ENCODE results near the gene NUDT4.
"Not testable (repeated sequence)": the region's sequence is repeated elsewhere in the genome, so short reads cannot be mapped to it uniquely, and the experiment has no call there.

NUDT4 gene

DNA sequence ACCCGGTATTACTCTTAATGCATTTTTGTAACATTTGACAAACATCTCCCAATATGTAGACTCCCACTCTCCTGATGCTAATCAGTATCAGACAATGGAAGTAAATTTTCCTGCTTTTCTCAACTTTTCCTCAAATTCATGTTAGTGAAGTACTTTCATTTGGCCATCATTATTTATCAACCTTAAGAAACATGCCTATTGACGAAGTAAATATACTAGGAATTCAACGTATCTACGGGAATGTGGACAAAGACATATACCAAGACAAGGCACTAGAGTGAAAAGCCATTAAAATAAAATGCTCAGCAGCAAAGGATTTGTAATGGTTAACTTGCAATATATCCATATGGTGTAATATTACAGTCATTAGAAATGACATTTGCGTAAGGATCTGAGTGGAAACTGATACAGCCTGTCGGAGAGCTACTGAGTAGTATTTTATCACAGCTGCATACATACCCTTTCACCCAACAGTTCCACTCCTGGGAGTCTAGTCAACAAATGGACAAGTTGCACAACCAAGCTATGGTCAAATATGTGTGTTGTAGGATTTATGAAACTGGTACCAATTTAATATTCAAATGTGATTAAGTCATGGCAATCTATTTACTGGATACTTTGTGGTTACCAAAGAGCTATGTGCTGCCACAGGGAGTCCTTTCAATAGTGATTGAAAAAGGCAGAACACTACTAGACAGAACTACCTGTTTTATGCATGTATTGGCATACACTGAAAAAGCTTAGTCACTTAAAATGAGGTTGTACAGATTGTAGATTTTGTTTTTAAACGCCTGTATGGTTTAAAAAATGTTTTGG is 26.5 kb downstream of the NUDT4 start:
- DNase-seq: no peak

DNA sequence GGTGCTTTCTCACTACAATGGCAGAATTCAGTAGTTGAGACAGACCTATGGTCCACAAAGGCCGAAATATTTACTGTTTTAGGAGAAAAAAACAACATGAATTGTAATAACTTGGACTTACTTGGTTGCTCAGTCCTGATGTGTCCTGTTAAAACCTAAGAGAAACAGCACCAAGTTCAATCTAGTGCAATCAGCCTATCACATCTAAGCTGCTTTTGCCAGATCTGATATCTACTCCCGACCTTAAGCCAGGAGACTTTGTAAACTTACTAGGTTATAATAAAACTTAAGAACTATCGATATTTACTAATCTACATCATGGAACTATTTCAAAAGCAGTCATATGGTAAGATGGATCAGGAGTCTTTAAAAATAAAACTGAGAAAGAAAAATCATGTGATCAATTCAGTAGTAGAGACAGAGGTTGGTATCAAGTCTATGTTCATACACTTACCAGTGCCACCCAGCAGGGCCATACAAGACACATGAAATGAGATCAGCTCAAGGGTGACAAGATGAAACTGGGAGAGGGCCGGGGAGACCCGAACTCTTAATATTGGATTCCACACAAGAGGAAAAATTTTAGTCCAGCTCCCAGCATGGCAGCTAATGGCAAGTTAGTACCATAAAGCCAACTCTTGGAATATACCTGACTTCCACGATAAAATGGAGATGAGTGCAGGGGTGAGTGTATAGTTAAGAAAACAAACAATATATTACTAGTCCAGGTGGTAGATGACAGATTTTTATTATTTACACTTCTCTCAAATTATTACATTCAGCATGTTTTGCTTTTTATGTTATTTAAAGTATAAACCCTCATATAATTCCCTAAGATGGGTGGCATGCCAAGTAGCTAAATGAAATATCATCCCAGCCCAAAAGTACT is 27.5 kb downstream of the NUDT4 start:
- DNase-seq: no peak

DNA sequence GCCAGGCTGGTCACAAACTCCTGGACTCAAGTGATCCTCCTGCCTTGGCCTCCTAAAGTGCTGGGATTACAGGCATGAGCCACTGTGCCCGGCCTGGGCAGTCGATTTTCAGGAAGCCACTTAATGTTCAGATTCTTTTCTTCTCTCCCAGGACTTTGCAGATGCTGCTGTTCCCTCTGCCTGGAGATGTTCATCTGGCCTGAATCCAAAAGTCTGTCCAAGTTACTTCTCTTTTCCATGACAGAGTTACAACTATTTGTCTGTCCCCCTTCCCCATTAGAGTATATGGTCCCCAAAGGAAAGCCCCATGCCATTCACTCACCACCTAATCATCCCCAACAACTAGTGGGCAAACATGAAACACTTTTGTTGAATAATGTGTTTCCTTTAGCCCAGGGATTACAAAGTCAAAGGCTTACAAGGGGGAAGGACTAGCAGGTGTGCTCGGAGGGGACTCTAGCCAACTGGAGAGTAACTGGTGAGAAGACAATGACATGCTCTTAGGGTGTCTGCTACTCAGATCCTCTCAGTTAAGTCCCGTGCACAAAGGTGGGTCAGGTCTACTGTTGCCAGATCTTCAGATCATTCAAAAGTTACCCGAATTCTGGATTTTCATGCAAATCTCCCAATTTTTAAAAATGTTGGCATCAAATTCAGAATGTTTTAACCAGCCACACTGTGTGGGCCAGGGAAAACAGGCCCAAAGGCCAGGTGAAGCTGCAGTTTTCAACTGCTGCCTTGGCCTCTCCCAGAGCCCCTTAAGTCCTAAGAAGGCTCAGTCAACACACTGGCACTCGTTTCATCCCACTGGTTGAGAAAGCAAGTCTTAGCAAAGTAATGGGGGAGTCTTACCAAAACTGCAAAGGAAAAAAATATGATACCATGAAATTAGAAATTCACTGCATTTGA is 29.6 kb downstream of the NUDT4 start:
- no peak for DNase-seq

DNA sequence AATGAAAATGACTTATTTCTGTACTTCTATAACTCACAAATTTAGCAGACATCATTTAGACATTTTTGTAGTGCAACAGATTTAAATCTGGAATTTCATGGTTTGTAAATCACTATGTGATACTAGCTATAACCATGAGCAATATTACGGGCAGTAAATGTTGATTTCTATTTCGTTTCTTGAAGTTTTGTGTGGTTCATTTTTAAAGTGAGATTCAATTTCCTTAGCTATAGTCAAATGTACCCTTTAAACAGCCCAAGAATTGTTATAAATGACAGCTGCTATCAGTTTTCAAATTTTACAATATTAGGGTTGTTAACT is 30.2 kb downstream of the NUDT4 start:
- no peak for DNase-seq

DNA sequence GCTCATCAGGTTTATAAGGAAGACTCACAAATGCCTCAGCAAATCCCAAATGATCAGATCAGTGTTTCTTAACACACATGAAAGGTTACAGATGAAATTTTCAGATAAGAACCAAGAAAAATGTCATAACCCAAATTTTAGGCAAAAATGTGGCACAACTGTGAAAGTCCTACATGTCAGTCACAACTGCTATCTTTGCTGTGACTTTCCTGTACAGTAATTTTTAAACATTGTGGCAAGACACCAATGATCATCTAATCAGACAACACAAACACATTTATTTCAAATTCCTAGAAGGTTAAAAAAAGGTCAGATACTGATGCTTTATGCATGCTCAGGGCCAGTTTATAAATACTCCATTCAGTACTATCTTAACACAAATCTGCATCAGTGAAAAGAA is 31.1 kb downstream of the NUDT4 start:
- DNase-seq: no peak

DNA sequence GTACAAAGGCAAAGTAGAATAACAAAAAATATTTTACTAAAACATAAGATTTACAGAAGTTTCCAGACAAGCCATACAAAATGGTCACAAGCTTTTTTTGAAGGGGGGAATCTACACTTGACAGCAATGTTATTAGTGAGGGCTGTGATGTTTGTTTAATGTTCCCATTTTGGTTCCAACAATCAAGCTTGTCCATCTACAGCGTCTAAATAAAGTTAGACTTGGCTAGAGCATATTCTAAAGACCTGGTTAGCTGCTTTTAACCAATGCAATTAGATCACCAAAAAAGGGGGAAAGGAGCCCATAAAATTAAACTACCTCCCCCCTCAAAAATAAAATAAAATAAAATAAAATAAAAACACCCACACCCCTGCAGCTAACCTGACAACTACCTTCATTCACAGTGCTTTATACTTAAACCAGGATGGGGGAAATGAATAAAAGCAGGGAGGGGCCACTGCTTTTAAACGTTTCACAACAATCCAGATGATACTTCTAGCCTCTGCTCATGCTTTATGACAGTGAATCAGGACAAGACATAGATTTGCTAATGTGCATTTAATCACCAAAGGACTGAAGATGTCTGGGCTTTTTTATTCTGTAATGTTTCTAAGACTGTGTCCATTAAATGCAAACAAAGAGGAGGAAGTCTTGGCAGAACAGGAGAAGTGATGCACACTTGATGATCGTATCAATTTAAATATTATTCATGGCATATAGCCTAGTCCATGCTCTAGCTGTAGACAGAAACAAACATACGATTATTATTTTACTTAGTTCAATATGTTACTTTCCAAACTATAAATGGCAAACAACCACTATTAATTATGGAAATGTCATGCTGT is 31.8 kb downstream of the NUDT4 start:
- DNase-seq: not testable (repeated sequence)

DNA sequence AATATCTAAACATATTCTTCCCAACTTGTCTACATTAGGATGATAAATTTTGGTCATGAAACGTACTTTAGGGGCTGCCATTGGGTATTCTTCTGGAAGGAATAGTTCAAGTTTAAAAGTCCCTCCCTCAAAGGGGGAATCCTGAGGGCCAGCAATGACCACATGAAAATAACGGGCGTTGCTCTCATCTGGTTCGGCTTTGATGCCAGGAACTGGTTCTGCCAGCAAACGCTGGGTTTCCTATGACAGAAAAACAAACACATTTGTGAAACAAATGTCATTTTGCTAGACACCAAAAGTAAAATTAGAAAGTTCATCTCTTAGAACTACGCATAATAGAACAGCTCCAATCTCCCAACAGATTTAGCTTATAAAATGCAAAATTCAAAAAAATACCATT is 33.3 kb downstream of the NUDT4 start:
- DNase-seq: not testable (repeated sequence)

DNA sequence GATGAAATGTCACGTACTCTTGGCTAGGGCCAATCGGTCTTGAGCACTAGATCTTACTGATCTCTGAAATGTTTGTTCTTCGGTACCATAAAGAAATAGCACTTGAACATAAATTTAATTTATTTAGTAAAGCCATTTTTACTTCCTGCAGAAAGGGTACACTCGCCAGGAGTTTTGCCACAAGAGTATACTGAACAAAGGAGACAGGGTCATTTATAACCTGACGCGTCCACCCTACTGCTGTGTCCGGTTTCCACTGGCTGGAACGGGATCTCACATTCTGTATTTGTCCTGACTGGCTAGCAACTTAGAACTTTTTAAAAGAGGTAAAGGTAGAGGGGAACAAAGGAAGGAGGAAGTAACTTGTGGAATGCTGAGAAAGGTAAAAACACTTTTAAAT is 34.7 kb downstream of the NUDT4 start:
- DNase-seq: not testable (repeated sequence)

DNA sequence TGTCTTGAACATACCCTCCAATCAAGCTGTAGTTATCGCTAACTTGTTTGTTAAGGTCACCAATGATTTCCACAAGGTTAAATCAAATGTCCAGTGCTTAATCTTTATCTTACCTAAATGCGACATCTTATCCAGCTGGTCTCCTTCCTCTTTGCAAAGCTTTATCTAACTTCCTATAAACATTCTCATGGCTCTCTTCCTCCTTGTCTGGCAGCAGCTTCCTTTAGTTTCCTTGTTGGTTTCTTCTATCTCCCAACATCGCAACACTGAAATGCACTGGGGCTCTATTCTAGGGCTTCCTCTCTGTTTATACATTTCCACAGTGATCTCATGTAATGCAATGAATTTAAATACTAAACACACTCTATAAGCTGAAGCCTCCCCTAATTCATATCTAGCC is 35.3 kb downstream of the NUDT4 start:
- no peak for DNase-seq

DNA sequence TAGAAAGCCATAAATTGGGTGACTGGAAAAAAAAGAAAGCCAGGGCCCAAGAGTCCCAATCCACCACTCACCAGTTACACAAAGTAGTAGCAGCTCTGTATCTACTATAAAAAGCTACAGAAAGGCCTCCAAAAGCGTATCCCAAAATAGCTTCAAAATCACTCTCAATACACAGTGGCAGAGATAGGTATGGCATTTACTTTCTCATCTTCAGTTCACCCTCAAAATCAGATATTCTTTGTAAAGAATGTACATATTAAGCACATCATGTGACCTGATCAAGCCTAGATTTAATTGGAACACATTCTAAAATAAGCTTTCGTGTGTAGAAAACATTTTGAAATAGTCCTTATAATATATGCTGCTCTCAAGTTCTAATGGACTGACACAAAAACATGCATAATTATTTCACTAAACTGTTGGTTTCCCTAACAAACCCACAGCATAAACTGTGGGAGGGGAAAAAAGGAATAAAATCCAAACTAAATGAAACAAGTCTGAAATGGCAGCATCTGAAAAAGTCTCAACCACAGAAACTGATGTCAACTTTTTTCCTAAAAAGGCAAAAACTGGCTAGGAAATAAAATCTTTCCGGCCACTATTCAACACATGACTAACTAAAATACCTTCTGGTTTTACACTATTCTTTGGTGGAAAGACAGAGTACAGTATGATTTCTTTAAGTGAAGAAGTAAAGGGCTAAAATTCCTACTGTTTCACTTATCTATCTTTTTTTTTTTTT is 38.2 kb downstream of the NUDT4 start:
- no peak for DNase-seq

DNA sequence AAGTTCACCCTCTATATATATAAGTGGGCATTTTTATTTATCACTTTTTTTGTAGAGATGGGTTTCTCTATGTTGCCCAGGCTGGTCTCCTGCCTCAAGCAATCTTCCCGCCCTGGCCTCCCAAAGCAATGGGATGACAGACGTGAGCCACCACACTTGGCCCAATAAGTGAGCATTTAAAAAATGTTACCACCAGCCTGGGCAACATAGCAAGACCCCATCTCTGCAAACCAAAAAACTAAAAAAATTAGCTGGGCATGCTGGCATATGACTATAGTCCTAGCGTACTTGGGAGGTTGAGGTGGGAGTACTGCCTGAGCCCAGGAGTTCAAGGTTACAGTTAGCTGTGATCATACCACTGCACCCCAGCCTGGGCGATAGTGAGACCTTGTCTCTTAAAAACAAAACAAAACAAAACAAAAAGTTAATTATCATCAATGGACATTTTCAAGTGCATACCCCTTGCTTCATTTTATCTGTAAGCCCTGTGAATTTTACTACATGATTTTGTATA is 40.3 kb downstream of the NUDT4 start:
- no peak for DNase-seq

DNA sequence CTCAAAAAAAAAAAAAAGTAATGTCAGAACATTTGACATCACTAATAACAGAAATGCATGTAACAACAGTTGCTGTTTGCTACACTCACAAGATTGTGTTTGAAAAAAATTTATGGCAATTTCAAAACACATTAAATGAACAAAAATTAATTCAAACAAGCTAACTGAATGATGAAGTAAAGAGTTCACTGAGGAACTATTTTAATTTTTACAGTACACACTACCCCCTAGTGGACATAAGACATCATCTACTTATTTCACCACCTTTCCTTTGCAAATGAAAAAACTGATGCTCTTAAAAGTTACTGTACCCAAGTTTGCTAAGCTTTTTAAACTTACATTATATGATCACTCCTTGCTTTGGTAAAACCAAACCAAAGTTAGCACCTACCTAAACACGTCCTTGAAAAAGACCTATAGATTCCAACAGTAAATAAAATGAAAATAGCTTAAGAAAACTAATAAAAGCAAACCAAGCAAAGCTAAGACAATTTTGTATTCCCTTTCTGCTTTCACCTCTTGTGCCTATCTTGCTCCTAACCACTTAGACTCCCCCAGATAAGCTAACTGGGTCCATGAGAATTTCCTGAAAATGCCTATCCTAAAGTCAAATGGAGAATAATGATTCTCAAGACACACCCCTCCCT is 41.8 kb downstream of the NUDT4 start:
- peak; percentile 72 for DNase-seq

DNA sequence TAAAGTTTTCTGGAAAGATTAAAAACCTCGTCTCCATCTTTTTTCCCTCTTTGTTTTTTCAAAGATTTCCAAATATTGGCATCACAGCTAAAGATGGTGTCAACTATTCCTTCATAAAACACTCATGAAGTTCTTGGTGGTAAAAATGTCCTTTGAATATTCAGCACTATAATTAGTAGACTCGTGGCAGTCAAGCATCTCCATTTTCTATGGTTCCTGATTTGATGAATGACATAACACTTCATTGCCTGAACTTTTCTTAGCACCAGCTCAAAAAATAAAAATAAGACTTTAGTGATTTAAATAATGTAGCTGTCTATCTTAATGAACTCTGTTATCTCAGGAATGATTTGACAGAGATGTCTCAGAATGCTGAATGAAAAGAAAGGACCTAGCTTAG is 44.3 kb downstream of the NUDT4 start:
- no peak for DNase-seq

DNA sequence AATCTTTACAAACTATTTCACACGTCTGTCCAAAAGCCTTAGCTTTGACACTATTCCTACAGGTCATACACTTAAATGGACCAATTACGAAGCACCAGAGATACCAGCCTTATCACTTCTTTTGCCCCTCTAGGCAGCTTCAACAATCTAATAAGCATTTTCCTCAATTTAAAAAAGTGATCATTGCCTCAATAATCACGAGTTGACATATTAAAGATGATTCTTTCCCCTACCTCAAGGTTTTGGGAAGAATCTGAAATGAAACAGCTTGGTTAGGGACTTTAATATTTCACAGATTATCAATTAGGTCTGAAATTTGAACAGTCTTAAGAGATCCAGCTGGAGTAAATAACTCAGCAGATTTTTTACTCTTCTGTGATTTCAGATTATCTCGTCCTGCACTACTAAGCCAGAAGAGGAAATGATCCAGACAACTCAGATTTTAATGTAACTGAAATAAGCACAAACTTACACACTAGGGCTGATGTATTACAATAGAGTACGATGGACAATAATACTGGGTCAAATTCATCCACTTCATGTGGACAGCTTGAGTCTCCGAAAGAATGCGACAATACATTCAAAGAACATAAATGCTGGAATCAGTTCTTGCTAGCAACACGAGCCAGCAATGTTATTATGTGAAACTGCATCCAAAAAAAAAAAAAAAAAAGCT is 48.1 kb downstream of the NUDT4 start:
- DNase-seq: no peak

DNA sequence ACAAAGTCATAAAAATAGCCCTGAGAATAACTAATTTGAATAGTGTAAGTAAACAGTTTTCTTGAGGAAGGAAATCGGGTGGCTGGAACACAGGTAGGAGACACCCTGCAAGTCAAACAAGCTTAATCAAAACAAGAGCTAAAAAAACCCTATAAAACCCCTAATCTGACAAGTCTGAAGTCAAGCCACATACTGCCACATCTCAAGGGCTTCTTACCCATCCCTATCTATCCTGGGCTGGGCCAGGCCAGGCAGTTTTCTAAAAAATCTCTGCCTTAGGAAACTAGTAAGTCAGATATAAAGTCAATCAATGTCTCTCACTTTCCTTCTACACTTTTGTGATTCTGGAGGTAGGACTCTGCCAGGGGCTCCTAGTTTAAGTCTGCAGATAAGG is 48.7 kb downstream of the NUDT4 start:
- no peak for DNase-seq

DNA sequence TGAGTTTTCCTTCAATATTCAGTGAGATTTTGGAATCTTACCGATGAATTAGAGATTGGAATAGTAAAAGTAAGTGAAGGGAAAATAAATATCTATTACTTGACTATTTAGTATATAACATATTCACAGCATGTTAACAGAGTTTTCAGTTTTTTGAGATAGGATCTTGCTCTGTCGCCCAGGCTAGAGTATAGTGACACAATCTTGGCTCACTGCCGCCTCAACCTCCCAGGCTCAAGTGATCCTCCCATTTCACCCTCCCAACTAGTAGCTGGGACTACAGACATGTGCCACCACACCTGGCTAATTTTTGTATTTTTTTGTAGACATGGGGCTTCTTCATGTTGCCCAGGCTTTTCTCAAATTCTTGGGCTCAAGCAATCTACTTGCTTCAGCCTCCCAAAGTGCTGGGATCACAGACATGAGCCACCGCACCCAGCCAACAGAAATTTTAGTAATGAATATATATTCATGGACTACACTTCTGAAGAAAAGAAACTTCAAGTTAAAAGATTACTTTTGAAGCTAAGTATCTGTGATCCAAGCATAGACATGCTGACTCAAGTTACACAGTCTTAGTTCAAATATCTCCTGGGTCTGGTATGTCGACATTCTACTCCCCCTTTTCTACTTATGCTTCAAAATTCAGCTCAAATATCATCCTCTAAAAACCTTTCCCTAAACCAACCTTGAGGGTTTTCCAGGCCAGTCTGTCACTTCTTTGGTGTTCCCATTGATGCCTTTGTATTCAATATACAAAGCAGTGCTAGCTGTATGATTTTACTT is 50.2 kb downstream of the NUDT4 start:
- DNase-seq: no peak

DNA sequence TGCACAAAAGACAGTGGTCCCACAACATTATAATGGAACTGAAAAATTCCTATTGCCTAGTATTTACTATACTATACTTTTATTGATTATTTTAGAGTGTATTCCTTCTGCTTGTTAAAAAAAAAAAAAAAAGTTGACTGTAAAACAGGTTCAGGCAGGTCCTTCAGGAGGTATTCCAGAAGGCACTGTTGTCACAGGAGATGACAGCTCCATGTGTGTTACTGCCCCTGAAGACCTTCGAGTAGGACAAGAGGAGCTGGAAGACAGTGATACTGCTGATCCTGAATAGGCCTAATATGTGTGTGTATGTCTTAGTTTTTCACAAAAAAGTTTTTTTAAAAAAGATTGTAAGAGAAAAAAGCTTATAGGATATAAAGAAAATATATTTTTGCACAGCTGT is 51.7 kb downstream of the NUDT4 start:
- no peak for DNase-seq

DNA sequence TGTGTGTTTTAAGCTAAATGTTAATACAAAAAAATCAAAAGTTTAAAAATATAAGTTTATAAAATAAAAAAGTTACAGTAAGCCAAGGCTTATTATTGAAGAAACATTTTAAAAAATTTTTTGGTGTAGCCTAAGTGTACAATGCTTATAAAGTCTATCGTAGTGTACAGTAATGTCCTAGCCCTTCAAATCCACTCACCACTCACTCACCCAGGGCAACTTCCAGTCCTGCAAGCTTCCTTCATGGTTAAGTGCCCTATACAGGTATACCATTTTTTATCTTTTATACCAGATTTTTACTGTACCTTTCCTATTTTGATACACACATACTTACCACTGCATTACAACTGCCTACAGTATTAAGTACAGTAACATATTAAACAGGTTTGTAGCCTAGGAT is 52.1 kb downstream of the NUDT4 start:
- DNase-seq: no peak

DNA sequence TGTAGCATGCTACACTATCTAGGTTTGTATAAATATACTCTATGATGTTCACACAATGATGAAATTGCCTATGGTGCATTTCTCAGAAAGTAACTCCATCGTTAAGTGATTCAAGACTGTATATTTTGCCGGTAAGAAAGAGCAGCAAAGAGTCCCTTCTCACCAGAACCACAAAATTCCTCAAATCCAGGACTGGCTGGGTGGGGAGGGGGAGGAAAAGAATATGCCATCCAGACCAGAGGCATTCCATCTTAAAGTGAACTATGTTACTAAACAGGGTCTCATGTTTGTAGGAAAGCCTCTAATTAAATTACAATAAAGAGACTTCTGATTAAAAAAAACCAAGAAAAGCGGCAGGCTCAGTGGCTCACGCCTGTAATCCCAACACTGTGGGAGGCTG is 52.6 kb downstream of the NUDT4 start:
- no peak for DNase-seq
